Activated T-cell treated with anti-CD3 and anti-CD28 coated beads for 24 hours (primary cell): ENCODE data around the gene P3H2.

Source experiments
- DNase-seq: peaks from one replicate; pipeline ENCODE4 v3.0.0-alpha.2; 2020; ENCODE audit warnings: low read depth

The P3H2 gene

DNA sequence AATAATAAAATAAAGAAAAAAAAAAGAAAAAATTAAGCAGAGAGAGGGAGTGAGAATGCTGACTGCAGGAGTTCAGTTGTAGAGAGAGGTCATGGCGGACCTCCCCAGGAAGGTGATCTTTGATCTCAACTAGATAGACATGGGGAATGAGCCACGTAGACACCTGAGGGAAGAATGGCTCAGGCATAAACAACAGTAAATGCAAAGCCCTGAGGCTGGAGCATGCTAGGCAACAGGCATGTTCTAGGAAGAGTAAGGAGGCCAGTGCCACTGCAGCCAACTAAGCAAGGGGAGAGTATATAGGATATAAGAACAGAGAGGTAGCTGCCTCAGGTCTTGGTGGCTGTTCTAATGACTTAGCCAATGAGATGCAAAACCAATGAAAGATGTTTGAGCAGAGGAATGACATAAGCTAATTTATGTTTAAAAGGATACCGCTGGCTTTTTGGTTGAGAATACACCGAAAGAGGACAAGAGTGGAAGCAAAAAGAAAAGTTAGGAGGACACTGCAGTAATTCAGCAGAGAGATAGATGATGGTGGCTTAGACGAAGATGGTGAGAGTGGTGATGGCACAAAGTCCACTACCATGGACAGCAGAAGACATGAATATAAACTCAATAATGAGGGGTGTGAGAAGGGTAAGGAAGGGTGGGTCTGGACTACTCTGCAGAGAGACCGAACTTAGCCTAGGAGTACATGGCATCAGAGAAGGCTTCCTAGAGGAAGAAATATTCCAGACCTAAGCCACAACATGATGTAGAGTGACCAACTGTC, 174.6 kb downstream of the P3H2 start:
- DNase-seq: no peak

DNA sequence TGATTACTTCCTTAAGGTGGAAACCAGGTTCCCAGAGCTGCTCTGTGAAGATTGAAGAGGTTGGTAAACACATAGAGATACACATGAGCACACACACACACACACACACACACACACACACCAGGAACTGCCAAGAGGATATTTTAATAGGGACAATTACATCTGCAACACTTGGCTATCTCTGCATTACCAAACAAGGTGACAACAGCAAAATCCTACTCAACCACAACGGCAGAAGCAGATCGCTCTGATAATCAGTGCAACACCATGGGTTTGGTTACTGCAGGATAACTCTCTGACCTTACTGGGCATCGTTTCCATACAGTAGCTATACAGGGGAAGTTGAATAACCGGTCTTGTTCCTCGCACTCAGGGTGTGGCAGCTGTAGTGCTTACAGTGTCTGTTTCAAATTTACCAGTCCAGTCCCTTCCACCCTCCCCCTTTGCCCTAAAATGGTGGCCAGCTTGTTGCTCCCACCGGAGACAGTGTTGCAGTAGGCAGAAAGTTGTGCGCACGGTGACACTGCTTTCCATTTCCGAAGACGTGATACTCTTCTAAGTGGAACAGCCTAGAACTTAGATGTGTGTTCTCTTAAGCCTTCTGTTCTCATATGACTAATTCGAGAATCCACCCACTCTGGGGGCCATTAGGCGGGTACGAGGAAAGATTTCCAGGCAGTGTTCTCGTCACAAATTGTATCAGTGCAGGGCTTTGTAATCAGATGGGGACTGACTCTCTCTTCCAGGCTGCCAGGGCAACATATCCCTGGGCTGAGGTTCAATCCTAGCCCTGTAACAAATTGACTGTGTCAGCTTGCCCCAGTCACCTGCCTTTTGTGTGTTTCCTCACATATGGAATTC, 176.2 kb downstream of the P3H2 start:
- no peak for DNase-seq

DNA sequence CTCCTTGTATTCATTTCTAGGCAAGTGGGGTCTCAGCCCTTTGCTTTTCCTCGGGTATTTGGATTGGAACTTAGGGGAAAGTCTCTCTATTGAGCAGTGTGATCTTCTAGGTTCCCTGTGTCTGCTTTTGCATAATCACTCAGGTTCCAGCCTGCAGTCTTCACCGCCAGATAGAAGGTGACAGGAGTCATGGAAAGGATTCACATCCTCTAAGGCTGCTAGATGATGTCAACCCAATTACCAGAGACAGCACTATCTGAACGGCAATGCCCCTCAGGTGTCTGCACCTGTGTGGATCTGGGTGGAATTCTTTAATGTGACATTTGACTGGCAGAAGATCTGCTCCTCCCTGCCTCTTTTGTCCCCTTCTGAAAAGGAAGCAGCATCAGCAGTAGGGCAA, 177.7 kb downstream of the P3H2 start:
- no peak for DNase-seq

DNA sequence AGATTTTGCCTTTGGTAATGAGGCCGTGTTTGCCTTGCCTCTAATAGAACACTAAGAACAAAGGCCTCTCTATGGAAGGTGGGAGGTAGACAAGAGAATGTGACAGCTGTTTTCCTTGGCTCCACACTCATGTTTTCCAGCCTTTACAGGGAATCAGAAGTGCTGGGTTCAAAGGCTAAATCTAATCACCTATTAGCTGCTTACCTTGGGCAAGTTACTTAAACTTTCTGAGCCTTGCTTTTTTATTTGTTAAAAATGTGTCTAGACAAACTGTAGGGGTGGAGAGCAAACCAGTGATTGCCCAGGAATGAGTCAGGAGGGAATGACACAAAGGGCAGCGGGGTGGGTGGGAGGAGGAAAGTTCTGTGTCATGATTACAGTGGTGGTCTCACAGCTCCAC, 179.0 kb downstream of the P3H2 start:
- no peak for DNase-seq

DNA sequence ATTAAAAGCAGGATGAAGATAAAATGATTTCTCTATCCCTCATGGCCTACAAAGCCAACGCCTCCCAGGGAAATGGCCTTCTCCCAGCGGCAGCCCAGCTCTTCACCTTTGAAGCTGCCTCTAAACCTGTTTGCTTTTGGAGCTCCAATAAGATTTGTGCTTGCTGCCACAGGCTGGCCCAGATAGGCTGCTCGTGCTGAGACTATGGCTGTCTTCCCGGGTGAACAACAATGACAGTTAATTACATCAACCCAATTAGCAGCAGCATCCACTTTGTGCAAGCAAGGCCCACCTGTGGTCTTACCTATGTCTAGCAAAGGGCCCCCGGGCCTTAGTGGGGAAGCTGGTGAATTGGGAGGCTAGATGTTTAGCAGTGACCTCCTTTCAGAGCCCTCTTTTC, 179.6 kb downstream of the P3H2 start:
- no peak for DNase-seq

DNA sequence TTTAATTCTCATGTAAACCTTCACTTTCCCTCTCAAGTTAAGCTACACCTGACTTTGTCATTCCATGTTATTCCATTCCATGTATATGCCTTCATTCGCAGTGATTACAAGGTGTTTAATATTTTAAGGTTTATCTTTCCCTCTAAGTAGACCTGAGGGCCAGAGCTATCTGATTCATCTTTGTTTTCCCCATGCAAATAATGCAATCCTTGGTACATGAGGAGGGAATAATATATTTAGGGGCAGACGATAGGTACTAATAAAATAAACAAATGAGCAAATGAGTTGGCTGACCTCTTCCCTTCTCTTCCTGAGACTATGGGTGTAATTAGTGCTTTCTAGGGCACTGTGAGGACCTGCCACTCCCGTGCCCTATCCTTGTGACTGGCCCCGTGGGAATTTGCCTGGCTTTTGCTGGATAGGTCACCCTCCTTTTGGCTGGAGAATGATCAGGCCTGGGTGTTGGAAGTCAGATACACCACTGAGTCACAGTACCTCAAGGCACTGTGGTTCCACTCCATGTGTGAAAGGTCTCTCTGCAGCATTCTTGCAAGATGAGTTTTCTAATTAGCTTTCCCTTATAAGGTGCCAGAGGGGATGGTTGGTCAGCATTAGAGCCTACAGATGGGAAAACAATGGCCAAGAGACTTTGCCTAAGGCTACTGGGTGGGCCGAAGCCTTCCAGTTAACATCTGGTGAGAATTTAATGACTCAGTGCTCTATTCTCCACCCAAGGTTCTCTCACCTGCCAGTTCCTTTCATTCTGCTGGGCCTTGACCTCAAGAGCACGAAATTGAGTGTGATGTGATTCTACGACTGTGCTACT, 183.2 kb downstream of the P3H2 start:
- DNase-seq: no peak

DNA sequence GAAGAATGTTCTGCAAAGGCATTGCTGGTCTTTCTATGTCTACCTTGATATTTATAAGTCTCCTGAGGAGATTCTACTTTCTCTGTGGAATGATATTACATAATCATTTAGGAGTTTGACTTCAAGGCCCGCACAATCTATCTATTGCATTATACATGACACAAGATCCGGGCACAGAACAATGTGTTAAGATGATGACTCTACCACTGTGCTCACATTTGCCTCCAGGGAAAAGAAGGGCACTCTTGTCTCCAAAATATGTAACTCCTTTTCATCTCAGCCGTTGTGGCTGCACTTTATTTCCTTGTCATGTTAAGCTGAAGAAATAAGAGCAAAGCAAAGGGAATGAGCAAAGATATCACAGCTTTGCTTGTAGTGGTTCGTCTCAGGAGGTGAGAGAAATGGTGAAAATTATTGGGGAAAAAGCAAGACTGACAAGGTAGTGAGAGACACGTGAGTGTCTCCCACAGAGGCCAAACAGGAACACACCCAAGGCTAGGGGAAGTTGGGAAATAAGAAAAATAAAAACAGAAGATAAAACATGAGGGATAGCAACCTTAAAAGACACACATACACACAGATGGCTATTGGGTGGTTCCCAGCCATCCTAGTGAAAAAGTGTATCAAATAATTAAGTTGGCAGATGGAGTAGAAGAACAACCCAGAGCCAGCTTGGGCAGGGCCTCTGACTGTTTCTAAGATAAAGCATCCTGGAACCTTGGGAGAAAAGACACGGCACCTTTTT, 184.3 kb downstream of the P3H2 start:
- no peak for DNase-seq

DNA sequence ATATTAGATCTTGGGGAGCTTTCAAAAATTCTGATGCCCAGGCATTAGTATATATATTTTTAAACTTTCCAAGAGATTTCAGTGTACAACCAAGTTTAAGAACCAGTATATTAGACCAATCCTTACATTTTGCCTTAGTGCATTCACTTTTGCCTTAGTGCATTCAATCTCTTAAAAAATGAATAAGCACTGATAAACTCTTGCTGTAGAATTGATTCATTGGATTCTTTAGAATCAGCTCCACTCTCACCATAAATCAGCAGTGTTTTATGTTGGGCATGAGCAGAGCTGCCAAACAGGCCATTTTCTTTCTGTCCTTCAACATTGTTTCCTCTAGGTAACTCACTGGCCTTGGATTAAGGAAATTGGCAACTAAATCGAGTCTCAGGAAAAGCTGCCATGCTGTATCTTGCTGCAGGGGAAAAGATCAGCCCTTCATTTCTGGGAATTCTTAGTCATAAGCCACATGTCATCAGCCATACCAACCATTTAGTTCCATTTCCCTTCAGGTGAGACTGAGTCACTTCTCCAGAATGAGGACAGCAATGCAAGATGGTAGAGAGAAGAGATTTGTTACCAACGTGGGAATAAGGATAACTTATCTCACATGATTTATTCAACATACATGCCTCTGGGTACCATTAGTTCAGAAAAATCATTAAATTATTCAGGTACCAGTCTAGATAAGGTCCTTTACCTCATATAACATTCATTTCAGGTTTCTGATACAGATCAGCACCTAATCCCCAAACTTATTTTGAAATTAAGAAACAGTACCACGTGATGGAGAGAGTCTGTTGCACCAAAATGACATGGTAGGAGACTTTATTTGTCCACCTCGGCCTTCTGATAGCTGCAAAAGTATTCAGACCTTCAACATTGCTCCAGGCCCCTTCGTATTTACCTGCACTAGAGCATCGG, 192.5 kb downstream of the P3H2 start:
- DNase-seq: peak; percentile 4

DNA sequence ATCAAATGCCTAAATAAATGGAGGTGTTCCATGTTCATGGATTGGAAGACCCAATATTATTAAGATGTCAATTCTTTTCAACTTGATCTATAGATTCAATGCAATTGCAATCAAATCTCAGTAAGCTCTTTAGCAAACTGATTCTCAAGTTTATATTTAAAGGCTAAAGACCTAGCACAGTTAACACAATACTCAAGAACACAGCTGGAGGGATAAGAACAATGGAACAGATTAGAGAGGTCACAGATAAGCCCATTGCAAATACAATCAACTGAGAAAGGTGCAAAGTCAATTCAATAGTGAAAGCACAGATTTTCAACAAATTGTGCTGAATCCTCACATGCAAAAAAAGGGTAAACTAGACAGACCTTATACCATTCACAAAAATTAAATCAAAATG, 198.9 kb downstream of the P3H2 start:
- DNase-seq: no peak

DNA sequence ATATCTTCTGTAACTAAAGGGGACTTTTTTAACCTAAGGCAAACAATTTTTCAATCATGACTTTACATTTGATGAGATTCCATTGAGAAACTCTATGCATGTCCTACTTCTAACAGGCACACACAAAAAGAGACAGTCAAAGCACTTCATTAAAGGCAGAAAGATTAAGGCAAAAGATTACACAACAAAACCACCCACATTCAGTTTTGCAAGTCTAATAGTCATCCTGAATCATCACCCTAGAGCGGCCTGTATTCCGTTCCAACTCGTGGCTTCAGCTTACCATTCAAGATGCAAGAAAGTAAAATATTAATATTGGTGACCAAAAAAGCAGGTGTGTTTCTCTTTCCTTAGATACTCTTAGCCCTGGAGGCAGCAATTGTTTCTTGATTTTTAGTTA, 205.9 kb downstream of the P3H2 start:
- no peak for DNase-seq

DNA sequence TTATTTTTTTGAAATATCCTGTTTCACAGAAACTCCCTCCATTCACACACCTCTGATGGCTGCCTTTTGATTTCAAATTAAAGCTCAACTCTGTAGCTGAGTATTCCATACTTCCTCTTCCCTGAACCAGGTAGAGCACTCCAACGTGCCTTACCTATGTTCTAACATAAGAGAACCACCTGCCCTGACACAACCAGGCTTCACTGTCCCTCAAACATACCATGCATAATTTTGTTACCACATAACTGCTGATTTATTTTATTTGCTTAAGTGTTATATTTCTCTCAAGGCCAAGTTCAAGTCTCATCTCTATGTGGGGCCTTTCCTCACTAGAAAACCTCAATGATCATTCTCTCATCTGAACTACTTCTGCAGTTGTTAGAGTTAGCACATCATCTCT, 209.7 kb downstream of the P3H2 start:
- no peak for DNase-seq

DNA sequence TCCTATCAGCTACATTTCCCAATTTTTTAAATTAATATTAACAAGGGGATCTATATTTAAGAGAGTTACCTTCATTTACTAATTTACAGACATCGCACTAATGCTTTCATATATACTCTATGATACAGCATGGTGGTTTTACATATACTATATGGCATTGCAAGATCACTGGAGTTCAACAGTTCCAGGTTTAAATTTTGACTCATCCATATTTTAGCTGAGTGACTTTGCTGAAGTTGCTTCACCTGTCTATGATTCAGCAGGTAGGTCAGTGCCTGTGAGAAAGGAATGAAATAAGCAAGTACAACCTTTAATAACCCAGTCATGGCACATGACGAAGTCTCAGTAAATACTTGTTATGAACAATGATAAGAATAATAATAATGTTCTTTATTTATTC, 211.1 kb downstream of the P3H2 start:
- DNase-seq: no peak

DNA sequence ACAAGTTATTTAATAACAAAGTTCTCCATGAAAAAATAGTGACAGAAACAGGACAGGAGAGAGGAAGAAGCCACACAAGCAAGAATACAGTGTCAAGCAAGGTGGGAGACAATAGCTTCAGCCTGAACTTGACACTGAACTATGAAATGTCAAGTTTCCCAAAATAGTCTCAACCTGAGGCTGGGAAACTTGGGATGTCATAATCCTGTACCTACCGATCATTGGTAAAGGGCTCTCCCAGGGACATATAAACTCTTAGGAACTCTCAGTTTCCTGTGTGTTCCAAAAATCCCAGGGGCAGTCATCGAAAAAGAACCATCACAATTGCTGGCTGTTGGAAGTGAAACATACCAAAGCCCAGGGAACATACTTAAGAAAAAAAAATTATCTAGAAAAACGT, 211.6 kb downstream of the P3H2 start:
- no peak for DNase-seq

DNA sequence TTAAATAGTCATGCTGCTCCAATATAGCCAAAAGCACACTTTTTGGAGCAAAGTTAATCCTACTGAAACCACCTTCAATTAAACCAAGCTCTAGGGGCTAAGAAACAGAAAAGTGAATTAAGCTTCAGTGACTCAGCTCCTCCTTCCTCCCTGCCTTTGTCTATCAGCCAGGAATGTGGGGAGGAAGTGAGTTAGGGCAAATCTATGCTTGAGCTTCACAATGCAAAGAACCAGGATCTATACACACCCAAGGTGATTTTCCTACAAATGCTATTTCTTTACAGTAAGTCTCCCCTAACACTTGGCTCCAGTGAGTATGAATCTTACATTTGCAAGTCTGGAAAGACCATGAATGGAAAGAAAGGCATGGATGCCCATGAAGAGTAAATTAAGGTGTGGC, 212.1 kb downstream of the P3H2 start:
- DNase-seq: no peak

DNA sequence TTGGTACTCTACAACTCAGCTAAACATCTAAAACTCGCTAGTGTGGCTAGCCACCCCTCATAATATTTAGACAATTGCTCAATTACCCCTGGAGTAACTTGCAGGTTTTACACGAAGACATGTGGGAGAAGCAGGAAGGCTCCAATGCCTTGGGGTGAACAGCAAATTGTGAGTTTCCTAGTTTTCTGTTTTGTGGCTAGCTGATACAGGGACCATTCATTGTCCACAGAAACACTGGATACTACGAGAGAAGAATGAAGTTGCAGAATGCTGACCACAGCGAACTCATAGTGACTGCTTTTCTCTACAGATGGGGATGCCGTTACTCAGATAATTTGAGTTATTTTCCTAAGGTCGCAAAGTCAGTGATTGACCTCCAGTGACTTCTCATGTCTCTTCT, 212.9 kb downstream of the P3H2 start:
- no peak for DNase-seq
